ENCODE results near the gene PRKCE. TPM values are rescaled to one million over a fixed set of nuclear protein-coding genes. Genes with fewer than 3 reads are reported as not detected.
A peak's percentile ranks its signal among the peaks of the same experiment; 100 is the strongest.

Gene PRKCE
- total RNA-seq, 1 experiment from 2014 or later: 14.8 TPM

- no peak for TF ChIP-seq CTCF (IDR thresholded peaks at IDR 0.05 in 2 of 3, conservative IDR thresholded peaks at IDR 0.05 in 1 of 3; ENCODE audit: borderline replicate concordance in 1 of 3, insufficient read depth in 1 of 3, low read depth in 2 of 3, low read length in 2 of 3)
Measured at GRCh38 chr2:45944074-45944473, 292.6 kb downstream of the PRKCE start (continued).

GRCh38 chr2:45945302-45945717 lies 293.8 kb downstream of the PRKCE start:
- no peaks in the 10 kb centered on the region for H3K79me2 ChIP-seq (ENCODE audit: insufficient read depth, low read length)
- peak overlapping the region; percentile 24; the same call in 1 of the 2 replicates for H3K27ac ChIP-seq (ENCODE audit: low read depth, low read length)
- H3K4me1 ChIP-seq (ENCODE audit: control insufficient read depth in 1 of 2, insufficient read depth in 2 of 2, low read length in 2 of 2): peaks cover 50 to 66% of the 10 kb centered on the region in 2 experiments
- no peak for ATAC-seq
- H3K9me2 ChIP-seq (ENCODE audit: insufficient read depth): no peaks in the 10 kb centered on the region
- H3K36me3 ChIP-seq (ENCODE audit: control insufficient read depth in 1 of 2, insufficient read depth in 2 of 2, low read length in 2 of 2): no peaks in the 10 kb centered on the region
- TF ChIP-seq SP1 (IDR thresholded peaks at IDR 0.05; ENCODE audit: low read depth): no peak
- no peak for TF ChIP-seq SRF (IDR thresholded peaks at IDR 0.05; ENCODE audit: low read depth)
- no peak for TF ChIP-seq JUND (IDR thresholded peaks at IDR 0.05)
- no peak for TF ChIP-seq FOSL1 (IDR thresholded peaks at IDR 0.05; ENCODE audit: low read depth)
- TF ChIP-seq ELF1 (IDR thresholded peaks at IDR 0.05; ENCODE audit: borderline replicate concordance, low read depth): no peak
- TF ChIP-seq CEBPB (IDR thresholded peaks at IDR 0.05; ENCODE audit: low read depth): no peak
- no peak for TF ChIP-seq CTCF (IDR thresholded peaks at IDR 0.05 in 2 of 3, conservative IDR thresholded peaks at IDR 0.05 in 1 of 3; ENCODE audit: borderline replicate concordance in 1 of 3, insufficient read depth in 1 of 3, low read depth in 2 of 3, low read length in 2 of 3)
- no peak for TF ChIP-seq POLR2AphosphoS5 (IDR thresholded peaks at IDR 0.05; ENCODE audit: low read depth, low read length)
- H3K4me2 ChIP-seq (ENCODE audit: low read length): peak overlapping the region; percentile 69
- ChIA-PET RAD21 (ENCODE audit: low non-redundant PET in 1 of 2, low total read pairs in 2 of 2, uncharacterized antibody in 2 of 2, unreplicated experiment in 2 of 2) (no interaction called here), POLR2A (no interaction called here), CTCF (no interaction called here)
- DNase-seq (ENCODE audit: low read depth, low spot score): no peak
- intact Hi-C loops (cut with micrococcal nuclease): no loop called here
- H4K20me1 ChIP-seq (ENCODE audit: insufficient read depth): no peaks in the 10 kb centered on the region
- BruUV-seq (replicated peaks): no TSS peak
- H3K27me3 ChIP-seq (ENCODE audit: insufficient read depth, low read length): no peaks in the 10 kb centered on the region
- H3K9ac ChIP-seq (ENCODE audit: low read length): no peak overlapping the region
- no peak overlapping the region for H3K4me3 ChIP-seq (replicated peaks in 1 of 2; ENCODE audit: low read depth in 1 of 2, low read length in 2 of 2)
- no peak overlapping the region for H2AFZ ChIP-seq (ENCODE audit: low read depth, low read length, poor library complexity, severe bottlenecking)
- H3K9me3 ChIP-seq (ENCODE audit: control insufficient read depth in 1 of 2, insufficient read depth in 1 of 2, low read depth in 1 of 2, low read length in 2 of 2): no peaks in the 10 kb centered on the region
